GM12891 (cell line): ENCODE results near the gene FHIT.

Experiments used
- DNase-seq: peaks from one replicate; pipeline ENCODE4 v3.0.0; 2011; ENCODE audit warnings: low spot score; ENCODE audit not compliant: insufficient read length
- FAIRE-seq: peaks from 2 replicates; lab custom pipeline; 2011; peaks lifted over from hg19 to GRCh38; lab: Jason Lieb, UNC
- PAX5 ChIP-seq: IDR thresholded peaks from 2 replicates; pipeline ENCODE4 v1.6.1; 2011; ENCODE audit warnings: low read length, moderate library complexity, mild to moderate bottlenecking; ENCODE audit not compliant: insufficient read depth, severe bottlenecking
- POLR2A ChIP-seq: IDR thresholded peaks from 2 replicates; pipeline ENCODE4 v1.6.1; 2011; ENCODE audit warnings: low read depth, low read length, control low read depth
- POLR2AphosphoS5 ChIP-seq: IDR thresholded peaks from 2 replicates; pipeline ENCODE4 v1.6.1; 2011; ENCODE audit warnings: low read depth, low read length, control low read depth
- POU2F2 ChIP-seq: IDR thresholded peaks from 2 replicates; pipeline ENCODE4 v1.6.1; 2011; ENCODE audit warnings: low read depth, mild to moderate bottlenecking, control low read depth, low read length, moderate library complexity
- SPI1 ChIP-seq: IDR thresholded peaks from 2 replicates; pipeline ENCODE4 v1.6.1; 2011; ENCODE audit warnings: low read depth, low read length, control low read depth
- TAF1 ChIP-seq: IDR thresholded peaks from 2 replicates; pipeline ENCODE4 v1.6.1; 2011; ENCODE audit warnings: low read depth, low read length, control low read depth

FHIT gene

GRCh38 chr3:59981377-59981776, 1269.9 kb downstream of the FHIT start:
- TF ChIP-seq POLR2AphosphoS5 (no peak), PAX5 (no peak), SPI1 (no peak), POU2F2 (no peak), POLR2A (no peak), TAF1 (no peak)
- no peak for FAIRE-seq
- DNase-seq = no peak

- FAIRE-seq (no peak), DNase-seq (no peak)
- TF ChIP-seq TAF1 (no peak), POLR2A (no peak), PAX5 (no peak), POLR2AphosphoS5 (no peak), SPI1 (no peak), POU2F2 (no peak)
These were observed 1270.7 kb downstream of the FHIT start for GRCh38 chr3:59980576-59980975.

- DNase-seq (no peak), FAIRE-seq (no peak)
- TF ChIP-seq POLR2AphosphoS5 = no peak
- TF ChIP-seq TAF1 = no peak
- TF ChIP-seq POLR2A = no peak
- no peak for TF ChIP-seq POU2F2
- TF ChIP-seq PAX5 = no peak
- TF ChIP-seq SPI1 = no peak
These were observed 1271.7 kb downstream of the FHIT start for GRCh38 chr3:59979542-59979941.

- no peak for TF ChIP-seq POU2F2
- TF ChIP-seq TAF1 = no peak
- TF ChIP-seq SPI1 = no peak
- no peak for TF ChIP-seq POLR2A
- TF ChIP-seq PAX5 = no peak
- peak; percentile 82 for FAIRE-seq
These were observed 1272.3 kb downstream of the FHIT start for GRCh38 chr3:59978979-59979378.

GRCh38 chr3:59970796-59971195, 1280.5 kb downstream of the FHIT start:
- DNase-seq (no peak), FAIRE-seq (no peak)
- TF ChIP-seq TAF1 = no peak
- no peak for TF ChIP-seq POLR2AphosphoS5
- TF ChIP-seq SPI1 = no peak
- TF ChIP-seq PAX5 = no peak
- no peak for TF ChIP-seq POU2F2
- no peak for TF ChIP-seq POLR2A

More at GRCh38 chr3:59978979-59979378, 1272.3 kb downstream of the FHIT start:
- DNase-seq = no peak

- FAIRE-seq (no peak), DNase-seq (no peak)
- no peak for TF ChIP-seq PAX5
- TF ChIP-seq POU2F2 = no peak
- no peak for TF ChIP-seq POLR2A
- TF ChIP-seq SPI1 = no peak
- TF ChIP-seq POLR2AphosphoS5 = no peak
- no peak for TF ChIP-seq TAF1
These were observed 1280.9 kb downstream of the FHIT start for GRCh38 chr3:59970376-59970775.

GRCh38 chr3:59968513-59969045, 1282.7 kb downstream of the FHIT start:
- DNase-seq (no peak), FAIRE-seq (no peak)
- no peak for TF ChIP-seq POLR2AphosphoS5
- no peak for TF ChIP-seq PAX5
- no peak for TF ChIP-seq POLR2A
- no peak for TF ChIP-seq TAF1
- no peak for TF ChIP-seq SPI1
- TF ChIP-seq POU2F2 = no peak

- FAIRE-seq (no peak), DNase-seq (no peak)
- TF ChIP-seq SPI1 (no peak), TAF1 (no peak), POLR2A (no peak), POU2F2 (no peak), PAX5 (no peak), POLR2AphosphoS5 (no peak)
These were observed 1287.6 kb downstream of the FHIT start for GRCh38 chr3:59963676-59964075.

- TF ChIP-seq PAX5 (no peak), POU2F2 (no peak), TAF1 (no peak), POLR2AphosphoS5 (no peak), POLR2A (no peak), SPI1 (no peak)
- FAIRE-seq (no peak), DNase-seq (no peak)
These were observed 1294.1 kb downstream of the FHIT start for GRCh38 chr3:59957150-59957549.

GRCh38 chr3:59953104-59953503, 1298.1 kb downstream of the FHIT start:
- no peak for DNase-seq

More at GRCh38 chr3:59953104-59953503, 1298.1 kb downstream of the FHIT start:
- no peak for TF ChIP-seq POU2F2
- TF ChIP-seq POLR2A = no peak
- TF ChIP-seq SPI1 = no peak
- no peak for TF ChIP-seq TAF1
- no peak for TF ChIP-seq POLR2AphosphoS5
- no peak for TF ChIP-seq PAX5
- FAIRE-seq = no peak
